ENCODE results near the gene ADARB1. TPM values are rescaled to one million over a fixed set of nuclear protein-coding genes. Genes with fewer than 3 reads are reported as not detected.
A peak's percentile ranks its signal among the peaks of the same experiment; 100 is the strongest.

Gene ADARB1
- total and polyA plus RNA-seq, 9 of the 15 experiments (the other 6 are each of a cell fraction or from before 2014, with no cell fraction given) = 6.7 to 16.0 (median 8.3) TPM

- TF ChIP-seq CTCF (IDR thresholded peaks at IDR 0.05 in 2 of 3, conservative IDR thresholded peaks at IDR 0.05 in 1 of 3; ENCODE audit: insufficient read depth in 2 of 3, low read depth in 1 of 3, low read length in 3 of 3) (peak; percentile 33 to 47 (median 37); a peak in 5 of 6 replicates), RBM14 (IDR thresholded peaks at IDR 0.05; ENCODE audit: borderline replicate concordance, insufficient read depth, low read depth, low read length) (no peak), XRCC4 (IDR thresholded peaks at IDR 0.05; ENCODE audit: extremely low read depth, insufficient read depth, insufficient read length) (no peak), ETV6 (IDR thresholded peaks at IDR 0.05; ENCODE audit: borderline replicate concordance in 1 of 2, low read depth in 2 of 2, low read length in 1 of 2) (peak in 1 of 2 experiments; percentile 55; a peak in 1 of 4 replicates), ETV6 (CRISPR knock-in tag; IDR thresholded peaks at IDR 0.05; ENCODE audit: borderline replicate concordance) (no peak), PML (IDR thresholded peaks at IDR 0.05; ENCODE audit: low read length) (peak; percentile 93), GMEB1 (CRISPR knock-in tag; IDR thresholded peaks at IDR 0.05) (0 out of 2 replicates have a peak, but pooled peaks have one; percentile 17), ERF (CRISPR knock-in tag; IDR thresholded peaks at IDR 0.05) (0 out of 2 replicates have a peak, but pooled peaks have one; percentile 61), FOXA1 (IDR thresholded peaks at IDR 0.05; ENCODE audit: borderline replicate concordance) (0 out of 2 replicates have a peak, but pooled peaks have one; percentile 42), NR2C2 (CRISPR knock-in tag; IDR thresholded peaks at IDR 0.05) (no peak), NR2C2 (tag; IDR thresholded peaks at IDR 0.05) (0 out of 2 replicates have a peak, but pooled peaks have one; percentile 37), DLX4 (CRISPR knock-in tag; IDR thresholded peaks at IDR 0.05) (no peak), ZKSCAN8 (CRISPR knock-in tag; IDR thresholded peaks at IDR 0.05) (peak; percentile 89)
- TF ChIP-seq, protein P1, sequence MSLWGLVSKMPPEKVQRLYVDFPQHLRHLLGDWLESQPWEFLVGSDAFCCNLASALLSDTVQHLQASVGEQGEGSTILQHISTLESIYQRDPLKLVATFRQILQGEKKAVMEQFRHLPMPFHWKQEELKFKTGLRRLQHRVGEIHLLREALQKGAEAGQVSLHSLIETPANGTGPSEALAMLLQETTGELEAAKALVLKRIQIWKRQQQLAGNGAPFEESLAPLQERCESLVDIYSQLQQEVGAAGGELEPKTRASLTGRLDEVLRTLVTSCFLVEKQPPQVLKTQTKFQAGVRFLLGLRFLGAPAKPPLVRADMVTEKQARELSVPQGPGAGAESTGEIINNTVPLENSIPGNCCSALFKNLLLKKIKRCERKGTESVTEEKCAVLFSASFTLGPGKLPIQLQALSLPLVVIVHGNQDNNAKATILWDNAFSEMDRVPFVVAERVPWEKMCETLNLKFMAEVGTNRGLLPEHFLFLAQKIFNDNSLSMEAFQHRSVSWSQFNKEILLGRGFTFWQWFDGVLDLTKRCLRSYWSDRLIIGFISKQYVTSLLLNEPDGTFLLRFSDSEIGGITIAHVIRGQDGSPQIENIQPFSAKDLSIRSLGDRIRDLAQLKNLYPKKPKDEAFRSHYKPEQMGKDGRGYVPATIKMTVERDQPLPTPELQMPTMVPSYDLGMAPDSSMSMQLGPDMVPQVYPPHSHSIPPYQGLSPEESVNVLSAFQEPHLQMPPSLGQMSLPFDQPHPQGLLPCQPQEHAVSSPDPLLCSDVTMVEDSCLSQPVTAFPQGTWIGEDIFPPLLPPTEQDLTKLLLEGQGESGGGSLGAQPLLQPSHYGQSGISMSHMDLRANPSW (CRISPR knock-in tag; IDR thresholded peaks at IDR 0.05) = no peak
Measured at GRCh38 chr21:45067462-45068285, 6.7 kb upstream of the ADARB1 start (continued).

All from K562 (cell line).